ENCODE results near the gene TRMT61A.

The TRMT61A gene

GRCh38 chr14:103514596-103515421 lies 14.2 kb upstream of the TRMT61A start:
- TF ChIP-seq ZNF274 (IDR thresholded peaks at IDR 0.05; ENCODE audit: low read depth, low read length) = no peak
- H3K4me3 ChIP-seq (ENCODE audit: low read length) = no peak overlapping the region

GRCh38 chr14:103516426-103517173 lies 12.4 kb upstream of the TRMT61A start:
- H3K4me3 ChIP-seq (ENCODE audit: low read length) = no peak overlapping the region
- no peak for TF ChIP-seq ZNF274 (IDR thresholded peaks at IDR 0.05; ENCODE audit: low read depth, low read length)

- TF ChIP-seq ZNF274 (IDR thresholded peaks at IDR 0.05; ENCODE audit: low read depth, low read length) = no peak
- H3K4me3 ChIP-seq (ENCODE audit: low read length) = no peak overlapping the region
These were observed 11.8 kb upstream of the TRMT61A start for GRCh38 chr14:103517174-103517566.

- TF ChIP-seq ZNF274 (IDR thresholded peaks at IDR 0.05; ENCODE audit: low read depth, low read length) = no peak
- H3K4me3 ChIP-seq (ENCODE audit: low read length) = no peak overlapping the region
These were observed 11.1 kb upstream of the TRMT61A start for GRCh38 chr14:103517721-103518421.

- H3K4me3 ChIP-seq (ENCODE audit: low read length) = no peak overlapping the region
These were observed 10.5 kb upstream of the TRMT61A start for GRCh38 chr14:103518422-103519042.

GRCh38 chr14:103519043-103519836 lies 9.8 kb upstream of the TRMT61A start:
- H3K4me3 ChIP-seq (ENCODE audit: low read length) = no peak overlapping the region
- no peak for TF ChIP-seq ZNF274 (IDR thresholded peaks at IDR 0.05; ENCODE audit: low read depth, low read length)

More at GRCh38 chr14:103518422-103519042, 10.5 kb upstream of the TRMT61A start:
- TF ChIP-seq ZNF274 (IDR thresholded peaks at IDR 0.05; ENCODE audit: low read depth, low read length) = no peak

- H3K4me3 ChIP-seq (ENCODE audit: low read length) = no peak overlapping the region
- no peak for TF ChIP-seq ZNF274 (IDR thresholded peaks at IDR 0.05; ENCODE audit: low read depth, low read length)
These were observed 9.2 kb upstream of the TRMT61A start for GRCh38 chr14:103519837-103520212.

- no peak overlapping the region for H3K4me3 ChIP-seq (ENCODE audit: low read length)
- no peak for TF ChIP-seq ZNF274 (IDR thresholded peaks at IDR 0.05; ENCODE audit: low read depth, low read length)
These were observed 8.7 kb upstream of the TRMT61A start for GRCh38 chr14:103520269-103520656.

GRCh38 chr14:103520657-103521437 lies 8.1 kb upstream of the TRMT61A start:
- peak overlapping the region; percentile 20; the same call in 1 of the 2 replicates for H3K4me3 ChIP-seq (ENCODE audit: low read length)
- TF ChIP-seq ZNF274 (IDR thresholded peaks at IDR 0.05; ENCODE audit: low read depth, low read length) = no peak

GRCh38 chr14:103521438-103521950 lies 7.5 kb upstream of the TRMT61A start:
- peak overlapping the region; percentile 44 for H3K4me3 ChIP-seq (ENCODE audit: low read length)
- no peak for TF ChIP-seq ZNF274 (IDR thresholded peaks at IDR 0.05; ENCODE audit: low read depth, low read length)

GRCh38 chr14:103521951-103522563 lies 6.9 kb upstream of the TRMT61A start:
- peak overlapping the region; percentile 44 for H3K4me3 ChIP-seq (ENCODE audit: low read length)
- TF ChIP-seq ZNF274 (IDR thresholded peaks at IDR 0.05; ENCODE audit: low read depth, low read length) = no peak

All from GM08714 (cell line).